Inflammatory macrophage treated with lipopolysaccharide for 1 hour (primary cell): ENCODE data around the gene PPP1CC.

ENCODE experiments used
- DNase-seq, 2 donors: peaks; one replicate each; pipeline ENCODE4 v3.0.0-alpha.2; 2020 to 2022

Gene PPP1CC

DNA sequence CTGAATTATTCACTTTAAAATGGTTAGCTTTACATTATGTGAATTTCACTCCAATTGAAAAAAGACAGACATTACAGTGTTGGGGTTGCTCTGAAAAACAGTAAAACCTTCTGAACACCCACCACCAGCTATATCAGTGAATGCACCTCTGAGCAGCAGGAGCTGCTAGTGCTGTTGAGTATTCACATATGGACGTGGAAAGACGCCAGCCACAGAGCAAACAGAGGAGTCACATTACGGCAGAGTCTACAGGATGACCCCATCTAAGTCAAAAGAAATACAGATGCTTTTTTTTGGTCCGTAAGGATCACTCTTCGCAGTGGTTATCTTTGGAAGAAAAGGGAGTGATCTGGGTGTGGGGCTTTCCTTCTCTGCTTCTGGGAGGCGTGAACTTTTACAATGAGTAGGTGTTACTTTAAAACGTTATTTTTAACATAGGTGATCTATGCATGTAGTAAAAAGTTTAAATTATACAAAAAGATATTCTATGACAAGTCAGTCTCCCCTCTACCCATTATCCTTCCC lies 58.3 kb downstream of the PPP1CC start:
- no peak for DNase-seq

DNA sequence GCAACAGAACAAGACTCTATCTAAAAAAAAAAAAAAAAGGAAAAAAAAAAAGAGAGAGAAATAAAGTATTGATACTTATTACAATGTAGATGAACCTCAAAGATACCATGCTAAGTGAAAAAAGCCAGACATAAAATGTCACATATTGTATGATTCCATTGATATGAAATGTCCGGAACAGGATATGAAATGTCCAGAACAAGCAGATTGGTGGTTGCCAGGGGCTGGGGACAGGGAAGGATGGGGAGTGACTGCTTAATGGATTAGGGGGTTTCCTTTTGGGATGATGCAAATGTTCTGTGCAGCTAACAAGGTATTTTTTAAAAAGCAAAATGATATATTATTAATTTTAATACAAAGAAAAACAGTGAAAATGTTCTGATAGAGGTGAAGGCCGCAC lies 58.8 kb downstream of the PPP1CC start:
- DNase-seq, result no peak

DNA sequence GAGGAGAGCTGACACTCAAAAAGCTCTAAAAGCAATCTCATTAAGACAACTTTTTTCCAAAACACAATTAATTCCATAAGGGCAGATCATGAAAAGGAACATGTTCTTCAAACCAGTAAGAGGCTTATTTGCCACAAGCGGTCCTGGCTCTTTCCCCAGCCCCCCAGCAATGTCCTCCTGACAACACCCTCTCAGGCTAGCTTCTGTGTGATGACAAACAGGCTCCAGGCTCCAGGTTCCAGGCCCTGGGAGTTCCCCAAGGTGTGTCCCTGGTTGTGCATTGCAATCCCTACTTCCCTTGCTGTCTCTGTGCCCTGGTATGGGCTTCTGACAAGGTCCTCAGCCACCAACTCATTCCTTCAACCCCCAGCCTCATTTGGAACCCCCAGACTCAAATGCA lies 62.7 kb downstream of the PPP1CC start:
- DNase-seq, result no peak

DNA sequence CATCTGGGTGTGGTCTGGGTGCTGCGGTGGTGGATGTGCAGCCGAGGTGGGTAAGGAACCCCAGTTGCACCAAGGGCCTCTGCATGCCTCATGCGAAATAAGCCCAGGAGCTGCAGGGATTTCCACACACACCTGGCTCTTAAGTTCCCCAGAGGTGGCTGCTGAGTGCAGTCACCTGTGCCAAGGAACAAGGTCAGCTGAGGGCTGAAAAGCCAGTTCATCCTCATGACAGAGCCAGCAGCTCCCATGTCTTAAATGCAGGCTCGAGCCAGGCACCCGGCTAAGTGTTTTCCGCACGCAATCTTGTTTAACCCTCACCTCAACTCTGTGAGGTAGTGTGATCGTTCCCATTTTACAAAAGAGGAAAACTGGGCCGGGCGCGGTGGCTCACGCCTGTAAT lies 63.5 kb downstream of the PPP1CC start:
- no peak for DNase-seq

DNA sequence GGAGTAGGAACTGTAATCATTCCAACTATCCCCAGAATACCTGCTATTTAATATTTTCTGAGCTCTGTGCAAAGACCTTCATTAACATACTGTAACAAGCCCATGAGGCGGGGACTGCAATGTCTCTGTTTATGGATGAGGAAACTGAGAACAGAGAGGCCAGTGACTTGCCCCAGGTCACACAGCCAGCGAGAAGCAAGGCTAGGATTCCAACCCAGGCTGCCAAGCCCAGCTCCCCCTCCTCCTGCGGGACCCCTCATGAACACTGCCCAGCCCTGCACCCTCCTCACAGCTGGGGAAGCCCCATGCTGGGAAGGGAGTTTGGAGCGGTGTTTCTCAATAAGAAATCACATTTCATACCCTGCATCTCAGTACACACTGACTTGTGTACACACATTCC lies 64.7 kb downstream of the PPP1CC start:
- no peak for DNase-seq

DNA sequence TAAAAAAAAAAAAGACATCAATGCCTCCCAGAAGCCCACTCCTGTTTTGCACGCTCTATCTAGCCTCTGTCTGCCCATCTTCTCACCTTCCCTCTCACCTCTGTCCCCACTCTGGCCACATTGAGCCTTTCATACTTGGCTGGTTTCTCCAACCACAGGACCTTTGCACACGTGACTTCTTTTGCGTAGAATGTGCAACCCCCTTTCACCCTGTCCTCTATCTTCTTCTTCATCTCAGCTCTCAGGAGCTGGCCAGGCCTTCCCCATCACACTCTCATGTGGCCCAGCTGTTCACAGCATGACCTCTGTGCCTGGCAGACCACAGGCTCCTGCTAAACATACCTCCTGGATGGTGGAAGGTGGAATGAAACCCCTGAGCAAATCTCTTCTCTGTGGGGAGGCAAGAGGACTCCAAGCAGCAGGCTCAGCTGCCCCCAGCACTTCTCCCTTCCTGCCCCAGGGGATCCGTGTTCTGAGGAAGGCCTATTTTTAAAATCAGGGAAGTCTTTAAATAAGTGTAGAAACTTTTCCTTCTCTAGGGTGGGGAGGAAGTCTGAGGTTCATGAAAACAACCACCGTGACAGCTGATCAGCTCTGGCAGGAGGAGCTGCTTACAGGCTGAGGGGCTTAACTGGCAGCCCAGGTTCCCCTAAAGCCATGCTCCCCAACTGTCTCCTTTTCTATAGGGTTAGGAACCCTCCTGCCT lies 65.3 kb downstream of the PPP1CC start:
- peak; percentile 50 to 62 for DNase-seq

DNA sequence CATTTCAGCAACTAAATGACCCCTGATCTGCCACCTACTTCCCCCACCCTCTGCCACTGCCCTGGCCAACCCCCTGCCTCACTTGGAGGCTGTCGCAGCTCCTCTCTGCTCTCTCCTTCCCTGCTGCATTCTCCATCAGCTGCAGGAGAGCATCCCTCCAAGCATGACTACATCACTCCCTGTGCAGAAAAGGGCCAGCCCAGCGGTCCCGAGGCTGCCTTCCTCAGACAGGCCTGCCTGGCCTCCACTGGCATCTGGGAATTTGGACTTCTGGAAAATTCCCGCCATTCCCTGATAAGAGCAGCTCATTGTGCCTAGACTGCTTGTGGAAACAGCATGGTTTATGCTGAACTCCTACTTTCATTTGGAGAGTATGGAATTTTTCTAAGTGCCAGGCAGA lies 66.5 kb downstream of the PPP1CC start:
- DNase-seq, result no peak

DNA sequence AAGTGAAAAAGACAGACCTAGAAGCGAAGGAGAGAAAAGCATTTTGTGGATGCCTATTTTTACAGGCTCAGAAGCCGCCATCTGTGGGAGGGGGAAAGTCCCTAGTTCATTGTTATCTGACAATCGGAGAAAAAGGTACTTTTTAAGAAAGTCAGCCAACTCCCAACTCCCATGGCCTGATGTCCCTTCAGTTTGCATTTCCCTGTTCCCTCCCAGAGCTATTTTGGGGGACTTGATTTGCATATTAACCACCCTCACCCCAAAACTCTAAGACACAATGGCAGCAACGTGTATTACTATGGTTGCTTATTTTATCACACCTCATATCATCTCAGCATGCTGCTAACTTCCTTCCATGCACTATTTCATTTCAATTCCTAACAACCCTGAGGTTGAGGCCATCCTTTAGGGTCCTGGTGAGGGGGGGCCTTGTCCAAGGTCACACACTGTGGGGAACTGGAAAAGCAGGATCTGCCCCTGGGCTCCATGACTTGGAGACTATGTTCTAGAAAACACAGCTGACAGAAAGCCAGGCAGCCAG lies 72.5 kb downstream of the PPP1CC start:
- DNase-seq, result peak; percentile 16 to 78
